Measurements from ENCODE around the gene SNRPE.

Gene SNRPE

DNA sequence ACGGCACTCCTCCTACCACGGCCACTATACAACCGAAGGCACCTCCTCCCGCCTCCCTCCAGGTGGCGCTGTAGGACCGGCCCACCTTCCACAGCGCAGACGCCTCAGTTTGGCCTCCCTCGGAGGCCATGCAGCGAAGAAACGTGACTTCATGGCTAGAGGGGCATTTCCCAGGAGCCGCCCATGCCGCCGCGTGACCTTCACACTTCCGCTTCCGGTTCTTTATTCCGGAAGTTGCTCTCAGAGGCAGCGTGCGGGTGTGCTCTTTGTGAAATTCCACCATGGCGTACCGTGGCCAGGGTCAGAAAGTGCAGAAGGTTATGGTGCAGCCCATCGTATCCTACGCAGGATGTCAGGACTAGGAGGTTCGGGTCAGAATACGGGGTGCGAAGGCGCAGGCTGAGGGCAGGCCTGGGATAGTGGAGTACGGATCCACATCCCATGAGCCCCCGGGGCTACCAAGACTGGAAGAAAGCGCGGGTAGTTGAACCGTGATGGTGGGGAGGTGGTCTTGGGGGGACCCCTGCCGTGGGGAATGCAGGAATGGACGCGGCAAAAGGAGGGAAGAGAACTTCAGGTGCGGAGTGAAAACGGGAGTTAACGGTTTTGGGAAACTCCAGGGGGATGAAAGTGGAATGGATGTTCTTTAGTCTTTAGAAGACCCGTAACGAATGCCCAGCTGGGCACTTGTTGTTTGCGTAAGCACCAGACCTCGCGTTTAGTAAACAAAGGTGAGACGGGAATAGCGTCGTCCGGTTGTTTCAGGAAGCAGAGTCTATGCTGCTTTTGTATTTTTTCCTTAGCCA lies at the start of gene SNRPE:
Gene SNRPE, plus strand, starts transcription at position 221 of the 806 bp plus-strand sequence. Its CDS starts 61 bp downstream, at position 282.
- DNase-seq (ENCODE audit: low read depth), result peak; percentile 98
- H3K4me3 ChIP-seq (ENCODE audit: low read length), result peak within 1 kb of the TSS; percentile 99

DNA sequence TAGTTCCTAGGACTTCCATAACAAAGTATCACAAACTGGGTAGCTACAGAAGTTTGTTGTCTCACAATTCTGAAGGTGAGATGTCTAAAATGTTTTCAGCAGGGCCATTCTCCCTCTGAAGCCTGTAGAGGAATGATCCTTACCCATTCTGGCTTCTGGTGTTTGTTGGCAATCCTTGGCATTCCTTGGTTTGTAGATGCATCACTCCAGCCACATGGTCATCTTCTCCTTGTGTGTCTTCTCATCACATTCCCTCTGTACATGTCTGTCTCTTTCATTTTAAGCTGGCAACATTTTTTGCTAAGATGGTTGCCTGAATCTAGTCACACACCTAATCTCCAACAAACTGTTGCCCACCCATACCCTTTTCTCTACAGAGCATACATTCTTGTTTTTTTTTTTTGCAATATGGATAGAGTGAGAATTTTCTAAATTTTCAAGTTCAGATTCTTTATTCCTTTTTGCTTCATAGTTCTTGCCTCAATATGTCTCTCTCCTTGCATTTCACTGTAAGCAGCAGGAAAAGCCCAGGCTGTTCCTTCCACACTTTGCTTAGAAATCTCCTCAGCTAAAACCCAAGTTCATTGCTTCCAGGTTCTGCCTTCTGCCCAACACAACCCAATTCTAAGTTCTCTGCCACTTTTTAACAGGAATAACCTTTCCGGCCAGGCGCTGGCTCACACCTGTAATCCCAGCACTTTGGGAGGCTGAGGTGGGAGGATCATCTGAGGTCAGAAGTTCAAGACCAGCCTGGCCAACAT lies 47.6 kb upstream of the SNRPE start:
- DNase-seq (ENCODE audit: low read depth), result peak; percentile 44
- TF ChIP-seq, protein P1, sequence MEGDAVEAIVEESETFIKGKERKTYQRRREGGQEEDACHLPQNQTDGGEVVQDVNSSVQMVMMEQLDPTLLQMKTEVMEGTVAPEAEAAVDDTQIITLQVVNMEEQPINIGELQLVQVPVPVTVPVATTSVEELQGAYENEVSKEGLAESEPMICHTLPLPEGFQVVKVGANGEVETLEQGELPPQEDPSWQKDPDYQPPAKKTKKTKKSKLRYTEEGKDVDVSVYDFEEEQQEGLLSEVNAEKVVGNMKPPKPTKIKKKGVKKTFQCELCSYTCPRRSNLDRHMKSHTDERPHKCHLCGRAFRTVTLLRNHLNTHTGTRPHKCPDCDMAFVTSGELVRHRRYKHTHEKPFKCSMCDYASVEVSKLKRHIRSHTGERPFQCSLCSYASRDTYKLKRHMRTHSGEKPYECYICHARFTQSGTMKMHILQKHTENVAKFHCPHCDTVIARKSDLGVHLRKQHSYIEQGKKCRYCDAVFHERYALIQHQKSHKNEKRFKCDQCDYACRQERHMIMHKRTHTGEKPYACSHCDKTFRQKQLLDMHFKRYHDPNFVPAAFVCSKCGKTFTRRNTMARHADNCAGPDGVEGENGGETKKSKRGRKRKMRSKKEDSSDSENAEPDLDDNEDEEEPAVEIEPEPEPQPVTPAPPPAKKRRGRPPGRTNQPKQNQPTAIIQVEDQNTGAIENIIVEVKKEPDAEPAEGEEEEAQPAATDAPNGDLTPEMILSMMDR (conservative IDR thresholded peaks at IDR 0.05; ENCODE audit: low read length), result no peak

More for the DNA sequence above, at the start of gene SNRPE:
- TF ChIP-seq, protein P1 (conservative IDR thresholded peaks at IDR 0.05; ENCODE audit: low read length), result peak; percentile 84

DNA sequence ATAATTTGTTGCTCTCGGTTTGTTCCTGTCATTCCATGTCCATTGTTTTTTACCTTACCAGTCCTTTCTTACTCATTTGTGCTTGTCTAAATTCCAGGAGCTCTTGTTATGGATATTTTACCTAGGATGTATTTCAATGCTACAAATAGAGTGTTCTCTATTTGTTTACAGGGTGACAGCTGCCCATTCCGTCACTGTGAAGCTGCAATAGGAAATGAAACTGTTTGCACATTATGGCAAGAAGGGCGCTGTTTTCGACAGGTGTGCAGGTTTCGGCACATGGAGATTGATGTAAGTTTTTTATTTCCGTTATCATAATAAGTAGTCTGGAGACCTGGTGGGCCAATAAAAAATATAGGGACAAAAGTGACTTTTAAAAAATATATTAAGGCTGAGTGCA lies 43.0 kb upstream of the SNRPE start:
- DNase-seq (ENCODE audit: low read depth), result no peak
- no peak overlapping the region for H3K4me3 ChIP-seq (ENCODE audit: low read length)
- TF ChIP-seq, protein P1 (conservative IDR thresholded peaks at IDR 0.05; ENCODE audit: low read length), result no peak

More for the DNA sequence above, 47.6 kb upstream of the SNRPE start:
- no peak overlapping the region for H3K4me3 ChIP-seq (ENCODE audit: low read length)

DNA sequence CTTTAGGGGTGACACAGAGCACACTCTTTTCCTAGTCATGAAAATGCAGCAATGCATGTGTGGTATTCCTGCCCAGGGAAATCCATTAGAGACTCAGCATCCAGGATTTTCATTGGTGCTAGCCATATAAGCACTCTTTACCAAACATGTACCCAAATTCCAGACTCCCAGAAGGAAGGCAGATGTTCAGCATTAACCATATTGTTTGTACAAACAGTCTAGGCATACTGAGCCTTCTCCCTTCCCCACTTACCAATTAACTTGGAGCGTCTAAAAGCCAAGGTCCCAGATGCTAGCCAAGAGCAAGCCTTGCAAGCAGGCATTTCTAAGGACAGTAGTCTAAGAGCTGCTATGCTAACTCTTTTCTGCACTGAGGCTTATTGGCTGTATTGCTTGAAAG lies 38.1 kb upstream of the SNRPE start:
- TF ChIP-seq, protein P1 (conservative IDR thresholded peaks at IDR 0.05; ENCODE audit: low read length), result no peak
- DNase-seq (ENCODE audit: low read depth), result peak; percentile 82
- no peak overlapping the region for H3K4me3 ChIP-seq (ENCODE audit: low read length)

DNA sequence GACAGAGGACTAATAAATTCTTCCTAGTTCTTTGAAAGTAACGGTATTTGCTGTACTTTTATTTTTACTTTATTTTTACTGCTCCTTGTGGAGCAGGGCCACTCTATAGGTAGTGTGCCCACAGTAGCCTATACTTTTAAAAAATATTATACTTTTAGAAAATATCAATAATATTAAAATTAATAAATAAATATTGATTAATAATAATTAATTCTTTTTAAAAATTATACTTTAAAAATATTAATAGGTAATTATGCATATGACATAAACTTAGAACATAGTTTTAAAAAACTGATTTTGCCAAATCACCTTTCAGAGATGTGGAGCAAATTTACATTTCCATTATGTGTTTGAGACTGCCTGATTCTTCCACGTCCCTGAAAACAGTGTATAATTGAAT lies 35.2 kb upstream of the SNRPE start:
- H3K4me3 ChIP-seq (ENCODE audit: low read length), result no peak overlapping the region
- no peak for DNase-seq (ENCODE audit: low read depth)
- TF ChIP-seq, protein P1 (conservative IDR thresholded peaks at IDR 0.05; ENCODE audit: low read length), result no peak

DNA sequence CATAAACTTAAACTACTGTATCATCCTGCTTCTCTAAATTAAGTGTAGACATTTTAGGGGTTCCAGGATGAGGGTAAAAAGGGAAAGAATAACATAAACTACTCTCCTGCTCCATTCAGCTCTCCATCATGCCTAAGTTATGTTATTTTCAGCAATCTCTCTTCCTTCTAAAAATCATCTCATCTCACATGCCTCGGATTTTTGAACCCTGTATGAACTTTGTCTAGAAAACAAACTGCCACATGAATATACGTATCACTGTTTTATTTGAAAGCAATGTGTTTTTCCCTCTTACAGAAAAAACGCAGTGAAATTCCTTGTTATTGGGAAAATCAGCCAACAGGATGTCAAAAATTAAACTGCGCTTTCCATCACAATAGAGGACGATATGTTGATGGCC lies 33.4 kb upstream of the SNRPE start:
- no peak overlapping the region for H3K4me3 ChIP-seq (ENCODE audit: low read length)
- DNase-seq (ENCODE audit: low read depth), result no peak
- TF ChIP-seq, protein P1 (conservative IDR thresholded peaks at IDR 0.05; ENCODE audit: low read length), result no peak
